Panc1 (cell line): Measurements from ENCODE around the gene MDC1. TPM values are rescaled to one million over a fixed set of nuclear protein-coding genes. Genes with fewer than 3 reads are reported as not detected.

Source experiments
- ATAC-seq: fragments of 200-7000 bp; cut with Tn5 transposase; 2 replicates; pipeline ENCODE4 v1.9.1; 2020; ENCODE audit warnings: mild to moderate bottlenecking, moderate library complexity
- BruUV-seq: library from RNA; stranded (reverse); fragments of 400-500 nt; replicated peaks from 2 replicates; lab custom pipeline; 2021; lab: Mats Ljungman, UMichigan
- CTCF ChIA-PET: fragments of 300-600 bp; sonication (Branson Sonifier 250); formaldehyde crosslinking; loops from one replicate; lab custom pipeline; 2022; ENCODE audit warnings: antibody characterized with exemption; lab: Charles Lee
- POLR2A ChIA-PET: fragments of 300-600 bp; sonication (Branson Sonifier 250); formaldehyde crosslinking; loops from one replicate; lab custom pipeline; 2022; ENCODE audit warnings: antibody characterized with exemption; lab: Charles Lee
- DNase-seq: peaks from one replicate; pipeline ENCODE4 v3.0.0-alpha.2; 2010; ENCODE audit warnings: low read depth, low spot score
- H3K27ac ChIP-seq: 2 replicates; pipeline ENCODE4 v1.5.1; 2011; ENCODE audit warnings: mild to moderate bottlenecking, low read length, inconsistent platforms
- H3K27me3 ChIP-seq: fragments of 200-500 bp; sonication (Bioruptor generic); 2 replicates; pipeline ENCODE4 v1.6.0; 2014; ENCODE audit warnings: low read length, inconsistent platforms; ENCODE audit not compliant: control insufficient read depth, insufficient read depth
- H3K36me3 ChIP-seq: fragments of 200-500 bp; sonication (Bioruptor generic); 2 replicates; pipeline ENCODE4 v1.5.1; 2014; ENCODE audit warnings: inconsistent platforms, mild to moderate bottlenecking, low read length, moderate library complexity; ENCODE audit not compliant: control insufficient read depth, insufficient read depth
- H3K4me1 ChIP-seq: 2 replicates; pipeline ENCODE4 v1.5.1; 2011; ENCODE audit warnings: inconsistent platforms, mild to moderate bottlenecking, low read length, moderate library complexity; ENCODE audit not compliant: control insufficient read depth, insufficient read depth
- H3K4me3 ChIP-seq, 2 experiments: 2 replicates each; pipeline ENCODE4 v1.5.1; 2011 to 2012; ENCODE audit warnings: low read depth in 2 of 2, low read length in 2 of 2, mild to moderate bottlenecking in 2 of 2, inconsistent platforms in 1 of 2, moderate library complexity in 1 of 2
- H3K9me3 ChIP-seq: fragments of 200-500 bp; sonication (Bioruptor generic); 2 replicates; pipeline ENCODE4 v1.5.1; 2014; ENCODE audit warnings: low read depth, mild to moderate bottlenecking, inconsistent platforms, low read length, moderate library complexity; ENCODE audit not compliant: control insufficient read depth, insufficient read depth
- CTCF ChIP-seq: fragments of 450-650 bp; IDR thresholded peaks from 2 replicates; pipeline ENCODE4 v1.5.1; 2017; ENCODE audit warnings: mild to moderate bottlenecking
- POLR2AphosphoS5 ChIP-seq: IDR thresholded peaks from 2 replicates; pipeline ENCODE4 v1.6.1; 2012; ENCODE audit warnings: mild to moderate bottlenecking, low read depth, low read length, moderate library complexity
- REST ChIP-seq, 2 experiments: IDR thresholded peaks; 2 replicates each; pipeline ENCODE4 v1.6.1; 2011 to 2012; ENCODE audit warnings: low read depth in 2 of 2, control low read depth in 1 of 2, low read length in 1 of 2, mild to moderate bottlenecking in 1 of 2, moderate library complexity in 1 of 2; ENCODE audit not compliant: insufficient read depth in 1 of 2
- SIN3A ChIP-seq: IDR thresholded peaks from 2 replicates; pipeline ENCODE4 v1.6.1; 2012; ENCODE audit warnings: low read depth, mild to moderate bottlenecking, low read length, moderate library complexity, borderline replicate concordance; ENCODE audit not compliant: insufficient read depth
- TCF7L2 ChIP-seq: IDR thresholded peaks from 2 replicates; pipeline ENCODE4 v1.6.1; 2011; ENCODE audit warnings: mild to moderate bottlenecking, low read depth, low read length, inconsistent platforms
- in situ Hi-C: cut with HindIII; loops from 2 replicates; pipeline ENCODE4 v1.10.0; 2016; ENCODE audit warnings: low sequenced_read_pairs, low pct_unique_long_range_greater_than_20kb
- intact Hi-C: fragments of 100-400 bp; cut with micrococcal nuclease; formaldehyde crosslinking; loops from one replicate; pipeline ENCODE4 v1.10.0; 2022; ENCODE audit not compliant: unreplicated experiment
- total RNA-seq: library from RNA; stranded (reverse); gene quantifications from one replicate; pipeline ENCODE4 v1.2.1, GENCODE V29; 2021; ENCODE audit not compliant: unreplicated experiment

MDC1 gene
- total RNA-seq, 1 experiment from 2014 or later, result 68.6 TPM

- intact Hi-C loops, result no loop called here
- TF ChIP-seq POLR2AphosphoS5 (no peak), SIN3A (no peak), CTCF (no peak)
- no peak overlapping the region for H3K4me3 ChIP-seq
- ChIA-PET CTCF (no interaction called here), POLR2A (no interaction called here)
- BruUV-seq, result no TSS peak
- in situ Hi-C loops, result no loop called here
- H3K9me3 ChIP-seq, result no peaks in the 10 kb centered on the region
- peaks cover 3% of the 10 kb centered on the region; the same call in 1 of the 2 replicates for H3K36me3 ChIP-seq
- H3K27me3 ChIP-seq, result no peaks in the 10 kb centered on the region
- ATAC-seq (no peak), DNase-seq (no peak)
- peaks cover 14% of the 10 kb centered on the region for H3K4me1 ChIP-seq
- no peak overlapping the region for H3K27ac ChIP-seq
Observed at GRCh38 chr6:30714263-30714662, 2.8 kb downstream of the MDC1 start.

GRCh38 chr6:30712441-30712945, 4.6 kb downstream of the MDC1 start:
- H3K9me3 ChIP-seq, result no peaks in the 10 kb centered on the region
- intact Hi-C loops, result no loop called here
- H3K4me3 ChIP-seq, result no peak overlapping the region
- ChIA-PET CTCF (no interaction called here), POLR2A (no interaction called here)
- no peak for ATAC-seq
- no peak for TF ChIP-seq SIN3A
- TF ChIP-seq CTCF, result no peak
- no peak for TF ChIP-seq TCF7L2
- TF ChIP-seq REST (IDR thresholded peaks at IDR 0.05; ENCODE audit: insufficient read depth in 1 of 2, low read depth in 2 of 2, low read length in 1 of 2), result no peak
- no peak for TF ChIP-seq POLR2AphosphoS5
- H3K27ac ChIP-seq, result no peak overlapping the region
- H3K27me3 ChIP-seq, result no peaks in the 10 kb centered on the region
- no peak for DNase-seq
- H3K36me3 ChIP-seq, result peaks cover 3% of the 10 kb centered on the region; the same call in 1 of the 2 replicates
- peaks cover 8% of the 10 kb centered on the region for H3K4me1 ChIP-seq
- BruUV-seq, result TSS peak; percentile 35
- in situ Hi-C loops, result no loop called here
